K562 (cell line): Measurements from ENCODE around the gene BBLN. TPM values are rescaled to one million over a fixed set of nuclear protein-coding genes. Genes with fewer than 3 reads are reported as not detected.

Experiments used
- BCLAF1 ChIP-seq, 2 experiments: fragments of 450-650 bp in 1 of 2; IDR thresholded peaks; 2 replicates each; pipeline ENCODE4 v1.6.1; 2011 to 2017; ENCODE audit warnings: low read depth in 2 of 2, antibody characterized with exemption in 1 of 2, borderline replicate concordance in 1 of 2, low read length in 1 of 2, mild to moderate bottlenecking in 1 of 2, mixed read lengths in 1 of 2; ENCODE audit not compliant: control insufficient read depth in 1 of 2
- E4F1 ChIP-seq: fragments of 250-450 bp; sonication (Bioruptor Pico); IDR thresholded peaks from 2 replicates; pipeline ENCODE4 v1.5.0; 2021; ENCODE audit warnings: mild to moderate bottlenecking, borderline replicate concordance
- PHF8 ChIP-seq: fragments of 200-600 bp; sonication (generic); IDR thresholded peaks from 2 replicates; pipeline ENCODE4 v1.6.1; 2012; ENCODE audit warnings: mixed run types, mild to moderate bottlenecking, inconsistent platforms, low read length, moderate library complexity, borderline replicate concordance
- PRMT5 ChIP-seq: sonication (generic); formaldehyde crosslinking; IDR thresholded peaks from 2 replicates; pipeline ENCODE4 v1.5.0; 2020; ENCODE audit warnings: missing genetic modification reagents
- PTTG1 ChIP-seq: fragments of 450-650 bp; IDR thresholded peaks from 2 replicates; pipeline ENCODE4 v1.6.1; 2016; ENCODE audit warnings: low read depth, mild to moderate bottlenecking, missing genetic modification characterization, missing compliant biosample characterization
- RBM17 ChIP-seq: fragments of 200-400 bp; formaldehyde crosslinking; IDR thresholded peaks from 2 replicates; pipeline ENCODE4 v1.6.1; 2017; ENCODE audit warnings: low read depth, mild to moderate bottlenecking, low read length, borderline replicate concordance
- TFAM ChIP-seq: fragments of 250-450 bp; sonication (Bioruptor Pico); conservative IDR thresholded peaks from 2 replicates; pipeline ENCODE4 v1.5.0; 2021; ENCODE audit warnings: mild to moderate bottlenecking, moderate library complexity
- UBTF ChIP-seq, 2 experiments: IDR thresholded peaks; 2 replicates each; pipeline ENCODE4 v1.6.1; 2012; ENCODE audit warnings: improper control_type of control experiment in 2 of 2, low read depth in 2 of 2, low read length in 2 of 2, borderline replicate concordance in 1 of 2
- XRCC4 ChIP-seq: IDR thresholded peaks from one replicate; pipeline ENCODE4 v1.6.1; 2011; ENCODE audit not compliant: insufficient read depth, insufficient read length; ENCODE audit errors: extremely low read depth
- ZNF347 ChIP-seq: fragments of 450-650 bp; formaldehyde crosslinking; IDR thresholded peaks from 2 replicates; pipeline ENCODE4 v1.4.0; 2020; ENCODE audit warnings: low read depth, mild to moderate bottlenecking, moderate library complexity
- ZNF668 ChIP-seq: fragments of 250-450 bp; sonication (Bioruptor Pico); IDR thresholded peaks from 2 replicates; pipeline ENCODE4 v1.8.0; 2022; ENCODE audit warnings: mild to moderate bottlenecking, inconsistent platforms
- polyA plus RNA-seq, 8 experiments: library from polyadenylated mRNA; depleted of rRNA in 4 of 8; stranded (reverse) in 5 of 8; unstranded in 3 of 8; fragments of >200 nt; fragmentation: Nextera tagmentation in 2 of 8; fragmentation: Illumina TruSeq in 1 of 8; extraction: Ambion mirVana in 2 of 8; extraction: Trizol in 1 of 8; gene quantifications; 2 replicates each; pipeline versions ENCODE4 v1.2.1 to v1.2.3, GENCODE V29; 2011 to 2014; ENCODE audit warnings: inconsistent platforms in 1 of 8, missing spikeins in 1 of 8
- total RNA-seq, 7 experiments: library from RNA; depleted of rRNA in 6 of 7; stranded (reverse); fragments of >200 nt in 6 of 7; fragmentation: Illumina TruSeq in 2 of 7; extraction: Trizol in 2 of 7; gene quantifications; 2 replicates each; pipeline versions ENCODE4 v1.2.1 to v1.2.3, GENCODE V29; 2011 to 2021; ENCODE audit warnings: low replicate concordance in 1 of 7
- TF ChIP-seq, protein P1 (sequence below): fragments of 450-650 bp; formaldehyde crosslinking; IDR thresholded peaks from 2 replicates; pipeline ENCODE4 v1.4.0; 2020; ENCODE audit warnings: mild to moderate bottlenecking, moderate library complexity

BBLN gene
- total and polyA plus RNA-seq, 9 of the 15 experiments (the other 6 are each of a cell fraction or from before 2014, with no cell fraction given): 4.2 to 331 (median 87.1) TPM

GRCh38 chr9:128150594-128151308, 9.3 kb upstream of the BBLN start (continued):
- TF ChIP-seq UBTF (IDR thresholded peaks at IDR 0.05; ENCODE audit: borderline replicate concordance in 1 of 2, low read depth in 2 of 2, low read length in 2 of 2) (no peak), RBM17 (no peak), PRMT5 (CRISPR knock-in tag) (0 out of 2 replicates have a peak, but pooled peaks have one; percentile 13), ZNF668 (no peak), BCLAF1 (IDR thresholded peaks at IDR 0.05; ENCODE audit: borderline replicate concordance in 1 of 2, control insufficient read depth in 1 of 2, low read depth in 2 of 2, low read length in 1 of 2) (no peak), TFAM (no peak), PTTG1 (tag) (no peak), E4F1 (CRISPR knock-in tag) (no peak), ZNF347 (no peak), PHF8 (peak; percentile 24; the same call in 1 of the 2 replicates), XRCC4 (no peak)
- TF ChIP-seq, protein P1, sequence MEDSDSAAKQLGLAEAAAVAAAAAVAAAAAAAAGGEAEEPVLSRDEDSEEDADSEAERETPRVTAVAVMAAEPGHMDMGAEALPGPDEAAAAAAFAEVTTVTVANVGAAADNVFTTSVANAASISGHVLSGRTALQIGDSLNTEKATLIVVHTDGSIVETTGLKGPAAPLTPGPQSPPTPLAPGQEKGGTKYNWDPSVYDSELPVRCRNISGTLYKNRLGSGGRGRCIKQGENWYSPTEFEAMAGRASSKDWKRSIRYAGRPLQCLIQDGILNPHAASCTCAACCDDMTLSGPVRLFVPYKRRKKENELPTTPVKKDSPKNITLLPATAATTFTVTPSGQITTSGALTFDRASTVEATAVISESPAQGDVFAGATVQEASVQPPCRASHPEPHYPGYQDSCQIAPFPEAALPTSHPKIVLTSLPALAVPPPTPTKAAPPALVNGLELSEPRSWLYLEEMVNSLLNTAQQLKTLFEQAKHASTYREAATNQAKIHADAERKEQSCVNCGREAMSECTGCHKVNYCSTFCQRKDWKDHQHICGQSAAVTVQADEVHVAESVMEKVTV: no peak
